Activated CD8-positive, alpha-beta memory T cell treated with anti-CD3 and anti-CD28 coated beads for 48 hours (primary cell): Measurements from ENCODE around the gene MRM3.
"Not testable (repeated sequence)": the region's sequence is repeated elsewhere in the genome, so short reads cannot be mapped to it uniquely, and the experiment has no call there.

Experiments used
- DNase-seq, 3 experiments: peaks; one replicate each; pipeline ENCODE4 v3.0.0-alpha.2; 2020; ENCODE audit warnings: low read depth in 2 of 3, low spot score in 2 of 3

The MRM3 gene

DNA sequence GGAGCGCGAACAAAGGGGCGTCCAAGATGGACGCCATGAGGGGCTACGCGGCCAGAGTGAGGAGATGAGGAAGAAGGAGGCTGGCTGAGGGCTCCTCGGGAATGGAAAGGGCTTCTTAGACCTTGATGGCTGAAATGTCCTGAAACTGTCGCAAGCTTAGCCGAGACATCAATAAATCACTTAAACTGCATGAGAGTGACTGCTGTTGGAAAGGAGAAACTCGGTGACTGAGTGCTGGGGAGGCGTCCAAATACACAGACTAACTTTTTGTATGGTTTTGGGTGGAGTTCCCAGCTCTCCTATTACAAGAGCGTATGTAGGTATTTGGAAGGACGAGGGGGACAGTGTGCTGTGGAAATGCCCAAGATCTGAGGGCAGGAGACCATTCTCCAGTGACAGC lies 28.7 kb upstream of the MRM3 start:
- no peak for DNase-seq

DNA sequence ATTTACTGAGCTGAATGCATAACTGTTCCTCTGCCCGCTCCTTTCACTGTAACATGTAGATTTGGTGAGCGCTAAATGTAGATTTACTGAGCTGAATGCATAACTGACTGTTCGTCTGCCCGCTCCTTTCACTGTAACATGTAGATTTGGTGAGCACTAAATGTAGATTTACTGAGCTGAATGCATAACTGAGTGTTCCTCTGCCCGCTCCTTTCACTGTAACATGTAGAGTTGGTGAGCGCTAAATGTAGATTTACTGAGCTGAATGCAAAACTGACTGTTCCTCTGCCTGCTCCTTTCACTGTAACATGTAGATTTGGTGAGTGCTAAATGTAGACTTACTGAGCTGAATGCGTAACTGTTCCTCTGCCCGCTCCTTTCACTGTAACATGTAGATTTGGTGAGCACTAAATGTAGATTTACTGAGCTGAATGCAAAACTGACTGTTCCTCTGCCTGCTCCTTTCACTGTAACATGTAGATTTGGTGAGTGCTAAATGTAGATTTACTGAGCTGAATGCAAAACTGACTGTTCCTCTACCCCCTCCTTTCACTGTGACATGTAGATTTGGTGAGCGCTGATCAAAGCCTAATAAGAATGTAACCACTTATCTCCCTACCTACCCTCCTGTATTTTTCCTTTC lies 26.7 kb upstream of the MRM3 start:
- not testable (repeated sequence) for DNase-seq

DNA sequence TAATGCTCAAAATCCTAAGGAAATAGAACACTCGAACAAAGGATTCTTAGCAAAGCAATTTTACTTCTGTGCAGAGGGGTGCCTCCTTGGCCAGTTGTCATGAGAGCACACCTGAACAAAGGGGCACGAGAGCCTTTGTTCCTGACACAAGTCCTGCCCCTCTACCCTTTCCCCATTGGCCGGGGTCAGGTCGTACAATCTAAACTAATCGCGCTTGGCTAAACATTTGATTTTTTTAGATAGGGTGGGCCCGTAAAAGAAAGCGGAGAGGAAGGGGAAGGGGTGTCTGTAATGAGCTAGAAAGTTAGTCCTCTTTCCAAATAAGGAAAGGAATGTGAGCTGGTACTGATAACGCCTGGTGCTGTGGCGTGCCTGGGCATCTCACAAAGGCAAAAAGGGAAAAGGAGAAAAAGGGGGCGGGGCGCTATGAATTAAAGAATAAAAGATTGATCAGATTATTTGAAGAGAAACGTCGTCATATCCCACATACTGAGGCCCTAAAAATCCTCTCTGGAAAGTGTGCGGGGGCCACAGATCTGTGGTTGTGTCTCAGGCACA lies 26.1 kb upstream of the MRM3 start:
- DNase-seq: not testable (repeated sequence)

DNA sequence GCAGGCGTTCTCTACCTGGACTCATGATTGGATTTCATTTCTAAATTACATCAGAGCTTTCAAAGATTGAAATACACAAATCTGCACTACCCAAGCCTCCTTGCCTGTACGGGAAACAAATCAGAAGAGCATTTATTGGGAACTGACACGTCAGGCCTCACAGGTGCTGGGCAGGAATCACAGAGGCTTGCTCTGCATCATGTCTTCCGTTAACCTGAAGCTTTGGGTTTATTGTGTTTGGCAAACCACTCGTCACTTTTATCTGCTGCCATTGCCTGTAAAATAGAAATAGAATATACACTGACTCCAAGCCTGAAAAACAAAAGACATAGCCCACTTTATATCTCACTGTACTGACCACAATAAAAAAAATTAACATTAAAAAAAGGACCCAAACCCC lies 22.2 kb upstream of the MRM3 start:
- no peak for DNase-seq

DNA sequence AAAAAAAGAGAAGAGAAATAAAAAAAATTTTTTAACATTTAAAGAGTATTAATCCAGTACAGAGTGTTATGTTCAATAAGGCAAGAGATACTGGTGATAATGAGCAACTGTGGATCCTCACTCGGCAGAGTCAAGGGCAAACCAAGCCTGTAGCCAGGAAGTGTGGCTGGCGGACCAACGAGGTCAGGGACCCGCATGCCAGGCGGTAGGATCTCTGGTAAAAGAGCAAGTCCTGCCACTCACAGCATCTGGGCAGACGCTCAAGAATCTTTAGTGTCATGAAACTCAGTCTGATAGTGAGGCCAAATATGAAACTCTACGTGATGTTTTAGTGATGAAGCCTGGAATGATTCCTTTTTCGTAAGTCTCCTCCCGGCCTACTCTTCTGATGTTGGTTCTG lies 21.8 kb upstream of the MRM3 start:
- DNase-seq: no peak

DNA sequence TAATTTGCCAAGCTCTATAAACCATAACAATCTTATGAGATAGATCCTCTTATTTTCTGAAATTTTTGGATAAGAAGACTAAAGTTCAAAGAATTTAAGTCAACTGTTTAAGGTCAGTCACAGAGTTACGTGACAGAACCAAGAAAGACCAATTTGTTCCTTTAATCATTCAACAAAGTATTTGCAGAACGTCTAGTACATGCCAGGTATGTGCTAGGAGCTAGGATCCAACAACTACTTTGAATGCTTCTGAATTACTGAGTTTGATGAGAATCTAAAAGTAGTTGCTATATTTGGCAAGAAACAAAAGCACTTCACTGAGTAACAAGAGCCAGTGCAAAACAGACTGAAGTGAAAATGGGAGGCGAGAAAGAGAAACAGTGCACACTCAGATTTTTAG lies 15.1 kb upstream of the MRM3 start:
- DNase-seq: no peak

DNA sequence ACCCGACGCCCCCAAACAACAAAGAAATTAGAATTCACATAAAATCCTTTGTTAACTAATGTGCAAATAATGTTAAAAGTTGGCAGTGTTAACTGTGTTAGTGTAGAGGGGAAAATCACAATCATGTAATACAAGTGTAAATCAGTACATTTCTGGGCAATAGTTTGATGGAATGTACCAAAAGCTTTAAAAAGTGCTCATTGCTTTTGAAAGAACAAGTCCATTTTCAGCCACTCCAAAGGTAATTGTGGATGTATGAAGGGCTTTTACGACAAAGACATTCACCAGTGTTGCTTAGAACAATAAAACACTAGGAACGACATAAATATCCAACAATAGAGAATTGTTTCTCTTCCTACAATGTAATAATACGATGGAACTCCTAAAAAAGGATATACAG lies 9.1 kb upstream of the MRM3 start:
- no peak for DNase-seq

DNA sequence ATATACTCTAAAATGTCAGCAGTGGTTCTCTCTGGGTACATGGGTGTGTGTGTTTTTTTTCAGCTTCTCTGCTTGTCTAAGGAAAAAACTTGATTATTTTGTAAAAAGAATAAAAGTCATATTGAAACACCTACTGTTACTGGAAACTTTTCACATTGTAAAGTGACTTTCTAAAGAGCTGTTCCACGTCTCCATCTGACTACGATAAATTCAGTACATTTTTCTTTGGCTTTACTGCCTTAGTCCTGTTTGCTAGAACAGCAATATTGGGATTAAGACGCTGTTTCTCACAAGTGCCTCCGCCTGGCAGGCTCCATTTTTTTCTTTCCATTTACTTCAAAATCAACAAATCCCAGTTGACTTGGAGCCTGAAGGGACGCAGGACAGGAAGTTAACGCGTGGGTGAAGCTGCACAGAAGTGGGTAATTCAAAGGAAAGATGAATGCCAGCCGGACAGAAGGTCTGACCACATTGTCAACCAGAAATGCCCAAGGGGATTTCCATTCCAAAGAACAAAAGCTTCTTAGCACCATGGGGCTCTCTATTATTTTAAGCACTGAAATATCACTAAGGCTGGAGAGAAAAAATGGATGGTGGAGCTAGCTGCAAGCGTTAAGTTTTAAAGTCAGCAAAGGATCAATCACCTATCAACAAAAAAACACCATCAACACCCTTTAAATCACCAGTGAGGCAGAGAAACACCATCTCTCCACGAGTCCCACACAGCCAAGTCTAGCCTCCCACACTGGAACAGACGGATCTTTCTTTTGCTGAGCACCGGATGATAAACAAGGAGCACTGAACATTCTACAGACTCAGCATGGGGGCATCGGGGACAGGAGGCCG lies 8.5 kb upstream of the MRM3 start:
- DNase-seq: no peak

DNA sequence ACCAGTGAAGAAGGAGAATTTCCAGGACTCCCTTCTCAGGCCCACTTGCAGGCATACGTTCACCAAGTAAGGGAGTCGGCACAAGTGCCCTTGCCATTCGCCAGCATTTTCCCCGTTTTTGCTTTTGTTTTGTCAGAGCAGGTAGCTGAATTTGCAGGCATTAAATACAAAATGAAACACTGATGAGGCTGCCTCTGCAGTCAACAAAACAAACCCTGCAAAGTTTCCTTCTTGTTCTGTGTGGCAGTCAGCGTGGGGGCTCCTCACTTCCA lies 7.9 kb upstream of the MRM3 start:
- no peak for DNase-seq

DNA sequence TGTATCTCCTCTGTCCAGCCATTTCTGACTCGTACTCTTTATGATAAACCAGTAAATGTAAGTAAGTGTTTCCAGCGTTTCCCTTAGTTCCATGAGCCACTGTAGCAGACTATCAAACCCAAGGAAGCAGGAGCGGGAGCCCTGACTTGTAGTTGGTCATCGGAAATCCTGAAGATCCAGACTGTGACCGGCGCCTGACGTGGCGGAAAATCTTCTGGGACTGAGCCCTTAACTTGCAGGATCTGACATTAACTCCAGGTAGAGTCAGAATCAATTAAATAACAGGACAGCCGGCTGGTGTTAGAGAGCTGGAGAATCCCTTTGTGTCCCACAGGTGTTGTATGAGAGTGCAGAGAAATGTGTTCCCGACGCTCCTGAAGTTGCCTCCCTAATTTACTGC lies 4.1 kb upstream of the MRM3 start:
- DNase-seq: no peak

DNA sequence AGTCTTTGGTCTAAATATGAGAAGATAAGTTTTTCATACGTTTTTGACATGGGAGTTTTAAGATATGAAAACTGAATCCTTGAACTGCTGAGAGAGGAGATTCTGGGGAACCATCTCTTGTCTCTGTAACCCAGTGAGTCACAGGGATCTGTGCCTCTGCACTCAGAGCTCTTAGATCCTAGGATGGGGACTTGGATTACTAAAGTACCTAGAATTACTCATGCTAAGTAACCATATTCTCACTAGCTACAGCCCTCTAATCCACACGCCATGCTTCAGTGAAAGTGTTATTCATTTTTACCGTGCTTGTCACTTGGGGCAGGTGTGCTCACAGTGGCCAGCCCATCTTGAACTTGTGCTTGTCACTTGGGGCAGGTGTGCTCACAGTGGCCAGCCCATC lies 2.0 kb downstream of the MRM3 start:
- no peak for DNase-seq

DNA sequence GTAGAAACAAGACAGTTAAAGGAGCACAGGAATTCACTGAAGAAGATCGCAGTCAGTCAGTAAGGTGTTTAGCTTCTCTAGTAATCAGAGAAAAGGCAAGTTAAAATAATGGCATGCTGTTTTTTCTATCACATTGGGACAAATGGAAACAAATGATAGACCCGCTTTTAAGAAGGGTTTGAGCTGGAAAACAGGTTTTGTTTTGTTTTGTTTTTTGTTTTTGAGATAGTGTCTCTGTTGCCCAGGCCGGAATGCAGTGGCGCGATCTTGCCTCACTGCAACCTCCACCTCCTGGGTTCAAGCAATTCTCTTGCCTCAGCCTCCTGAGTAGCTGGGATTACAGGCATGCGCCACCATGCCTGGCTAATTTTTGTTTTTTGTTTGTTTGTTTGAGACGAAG lies 3.7 kb downstream of the MRM3 start:
- DNase-seq: not testable (repeated sequence)

DNA sequence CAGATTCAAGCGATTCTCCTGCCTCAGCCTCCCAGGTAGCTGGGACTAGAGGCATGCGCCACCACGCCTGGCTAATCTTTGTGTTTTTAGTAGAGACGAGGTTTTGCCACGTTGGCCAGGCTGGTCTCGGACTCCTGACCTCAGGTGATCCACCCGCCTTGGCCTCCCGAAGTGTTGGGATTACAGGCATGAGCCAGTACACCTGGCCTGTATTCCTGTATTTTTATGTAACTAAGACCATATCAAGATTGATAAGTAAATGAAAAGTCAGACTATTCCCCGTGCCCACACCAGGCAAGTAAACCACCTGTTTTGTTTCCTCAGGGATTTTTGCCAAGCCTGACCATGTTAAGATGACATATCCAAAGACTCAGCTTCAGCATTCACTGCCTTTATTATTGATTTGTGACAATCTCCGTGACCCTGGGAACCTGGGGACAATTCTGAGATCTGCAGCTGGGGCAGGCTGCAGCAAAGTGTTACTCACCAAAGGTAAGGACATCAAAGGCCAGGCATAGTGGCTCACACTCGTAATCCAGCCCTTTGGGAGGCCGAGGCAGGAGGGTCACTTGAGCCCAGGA lies 5.6 kb downstream of the MRM3 start:
- no peak for DNase-seq

DNA sequence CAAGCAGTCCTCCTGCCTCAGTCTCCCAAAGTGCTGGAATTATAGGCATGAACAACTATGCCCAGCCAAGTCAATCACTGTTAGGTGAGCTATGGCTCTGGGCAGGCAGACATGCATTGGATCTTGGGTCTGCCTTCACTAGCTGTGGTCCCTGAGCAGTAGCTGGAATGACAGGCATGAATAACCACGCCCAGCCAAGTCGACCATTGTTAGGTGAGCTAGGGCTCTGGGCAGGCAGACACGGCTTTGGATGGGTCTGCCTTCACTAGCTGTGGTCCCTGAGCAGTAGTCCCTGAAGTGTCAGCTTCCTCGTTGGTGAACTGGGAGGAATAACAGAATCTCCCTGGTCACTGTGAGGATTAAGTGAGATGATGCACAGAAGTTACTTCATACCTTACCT lies 6.4 kb downstream of the MRM3 start:
- no peak for DNase-seq

DNA sequence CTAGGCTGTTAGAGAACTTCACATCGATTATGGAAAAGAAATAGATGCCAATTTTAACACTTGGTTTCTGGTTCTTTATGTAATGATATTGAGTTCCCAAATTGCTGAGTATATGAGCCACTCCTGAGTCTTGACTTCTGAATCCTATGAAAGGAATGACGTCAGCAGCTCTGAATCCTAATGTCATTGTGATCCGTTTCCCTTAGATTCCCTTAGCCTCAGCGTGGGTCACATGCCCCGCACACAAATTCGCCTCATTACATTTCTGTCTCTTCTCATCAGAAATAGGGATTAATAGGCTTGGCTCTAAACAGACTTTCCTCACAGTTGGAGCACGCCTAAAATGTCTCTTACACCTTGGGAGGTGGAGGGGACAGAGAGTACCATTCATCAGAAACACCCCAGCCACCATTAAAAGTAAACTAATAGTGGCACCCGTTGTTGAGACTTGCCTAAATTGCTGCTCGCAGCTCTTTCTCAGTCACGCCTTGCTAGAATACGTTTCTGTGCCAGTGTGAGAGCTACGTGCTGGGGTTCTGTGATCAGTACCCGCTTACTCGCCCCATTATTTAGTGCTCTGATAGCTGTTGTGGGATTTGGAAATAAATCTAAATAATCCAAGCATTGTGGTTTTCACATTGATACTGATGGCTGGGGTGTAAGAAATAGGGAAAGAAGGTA lies 7.1 kb downstream of the MRM3 start:
- no peak for DNase-seq

DNA sequence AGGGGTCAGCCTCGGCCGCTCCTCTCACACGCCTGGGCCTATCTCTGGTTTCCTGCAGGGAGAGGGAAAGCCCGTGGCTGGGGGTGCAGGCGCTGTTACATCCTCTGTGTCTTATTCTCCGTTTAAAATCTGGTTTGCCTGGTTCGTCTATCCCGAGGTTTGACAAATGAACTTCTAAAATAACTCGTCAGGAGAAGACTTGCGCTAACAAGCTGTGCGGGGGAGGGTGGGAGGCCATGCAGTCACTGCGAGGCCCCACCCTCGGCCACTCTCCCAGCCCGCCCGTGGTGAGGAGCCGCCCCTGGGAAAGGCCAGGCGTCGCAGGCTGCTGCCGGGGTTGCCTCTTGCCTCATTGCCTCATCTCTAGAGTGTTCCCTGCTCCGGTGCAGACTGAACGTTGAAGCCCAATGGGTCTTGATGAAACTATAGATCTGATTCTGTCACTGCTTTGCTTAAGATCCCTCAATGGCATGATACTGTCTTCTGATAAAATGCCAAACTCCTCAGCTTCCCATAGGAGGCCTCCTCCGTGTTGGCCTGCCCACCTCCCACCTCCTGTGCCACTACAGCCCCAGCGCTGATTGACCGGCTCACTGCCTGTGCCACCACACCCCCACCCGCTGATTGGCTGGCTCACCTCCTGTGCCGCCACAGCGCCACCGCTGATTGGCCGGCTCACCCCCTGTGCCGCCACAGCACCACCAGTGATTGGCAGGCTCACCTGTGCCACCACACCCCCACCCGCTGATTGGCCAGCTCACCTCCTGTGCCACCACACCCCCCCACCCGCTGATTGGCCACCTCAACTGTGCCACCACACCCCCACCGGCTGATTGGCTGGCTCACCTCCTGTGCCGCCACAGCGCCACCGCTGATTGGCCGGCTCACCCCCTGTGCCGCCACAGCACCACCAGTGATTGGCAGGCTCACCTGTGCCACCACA lies 8.0 kb downstream of the MRM3 start:
- not testable (repeated sequence) for DNase-seq

DNA sequence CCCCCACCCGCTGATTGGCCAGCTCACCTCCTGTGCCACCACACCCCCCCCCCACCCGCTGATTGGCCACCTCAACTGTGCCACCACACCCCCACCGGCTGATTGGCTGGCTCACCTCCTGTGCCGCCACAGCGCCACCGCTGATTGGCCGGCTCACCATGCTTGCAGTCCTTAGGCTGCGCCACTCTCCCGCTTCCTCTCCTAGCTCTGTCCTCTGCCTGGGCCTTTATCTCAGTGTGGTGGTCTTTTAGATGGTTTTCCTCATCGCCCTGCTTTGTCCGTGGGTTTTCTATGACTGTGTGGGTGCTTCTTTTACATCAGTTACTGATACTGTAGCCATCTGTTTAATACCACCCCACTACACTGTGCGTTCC lies 8.7 kb downstream of the MRM3 start:
- DNase-seq: not testable (repeated sequence)

DNA sequence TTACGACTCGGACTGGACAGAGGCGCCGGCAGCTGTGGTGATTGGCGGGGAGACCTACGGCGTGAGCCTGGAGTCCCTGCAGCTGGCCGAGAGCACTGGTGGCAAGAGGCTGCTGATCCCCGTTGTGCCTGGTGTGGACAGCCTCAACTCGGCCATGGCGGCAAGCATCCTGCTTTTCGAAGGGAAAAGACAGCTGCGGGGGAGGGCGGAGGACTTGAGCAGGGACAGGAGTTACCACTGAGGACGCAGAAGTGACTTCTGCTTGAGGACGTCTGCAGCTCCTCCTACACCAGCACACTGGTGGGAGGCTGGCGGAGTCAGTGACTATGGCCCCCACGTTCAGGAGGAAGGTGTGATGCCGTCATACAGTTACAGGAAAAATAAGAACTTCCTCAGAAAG lies 9.7 kb downstream of the MRM3 start:
- no peak for DNase-seq

DNA sequence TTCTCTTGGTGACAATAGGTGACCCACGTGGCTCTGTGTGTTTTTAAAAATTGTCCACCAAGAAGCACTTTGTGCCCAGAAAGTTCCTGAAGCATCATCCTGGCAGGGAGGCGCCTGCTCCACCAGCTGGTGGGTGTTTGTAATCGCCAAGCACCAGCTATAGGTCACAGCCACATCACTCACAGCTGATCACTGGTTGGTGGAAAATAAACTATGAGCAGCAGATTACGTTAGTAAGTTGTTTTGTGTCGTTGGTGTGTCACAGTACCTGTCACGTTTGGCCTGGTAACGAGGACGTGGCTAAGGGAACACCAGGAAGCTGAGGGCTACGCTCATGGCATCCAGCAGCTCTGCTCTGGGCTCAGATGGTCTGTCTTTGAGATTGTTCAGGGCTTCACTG lies 10.1 kb downstream of the MRM3 start:
- no peak for DNase-seq

DNA sequence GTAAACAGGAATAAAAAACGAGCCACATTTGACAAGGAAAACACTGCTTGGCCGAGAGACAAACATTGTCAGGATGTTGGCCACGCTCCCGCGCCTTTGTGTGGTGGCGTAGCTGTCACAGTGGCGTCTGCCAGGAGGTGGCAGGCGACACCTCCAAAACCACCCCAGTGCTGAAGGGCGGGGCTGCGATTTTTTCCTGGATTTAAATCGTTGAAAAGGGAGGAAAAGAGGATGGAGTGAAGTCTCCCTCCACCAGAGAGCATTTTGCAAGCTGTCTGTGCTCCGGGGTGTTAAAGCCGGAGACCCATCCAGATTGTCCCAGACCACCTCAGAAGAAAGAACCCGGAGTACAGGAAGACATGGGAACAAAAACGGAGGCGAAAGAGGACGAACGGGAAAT lies 12.7 kb downstream of the MRM3 start:
- no peak for DNase-seq

DNA sequence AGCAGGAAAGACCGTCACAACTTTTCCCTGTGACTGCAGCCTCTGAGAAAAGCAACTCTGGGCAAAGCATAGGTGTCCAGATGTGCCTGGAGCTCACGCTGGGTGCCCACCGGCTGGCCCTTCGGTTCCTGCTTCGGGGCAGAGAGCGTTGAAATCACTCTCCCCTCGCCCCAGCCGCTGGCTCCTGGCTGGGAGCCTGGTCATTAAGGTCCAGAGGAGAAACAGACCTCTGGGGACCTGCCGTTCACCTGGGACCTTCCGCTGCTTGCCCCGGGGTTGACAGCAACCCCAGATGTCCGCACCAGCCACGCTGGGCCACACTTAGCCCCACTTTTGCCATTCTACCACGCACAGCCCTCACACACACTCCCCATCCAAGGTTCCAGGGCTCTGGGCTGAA lies 13.1 kb downstream of the MRM3 start:
- no peak for DNase-seq
